ENCODE results near the gene CCT2. TPM values are rescaled to one million over a fixed set of nuclear protein-coding genes. Genes with fewer than 3 reads are reported as not detected.
"Not testable (repeated sequence)": the region's sequence is repeated elsewhere in the genome, so short reads cannot be mapped to it uniquely, and the experiment has no call there.

CCT2 gene
- polyA plus RNA-seq, 12 donors, result 138 to 223 (median 196) TPM; not detected in 1

DNA sequence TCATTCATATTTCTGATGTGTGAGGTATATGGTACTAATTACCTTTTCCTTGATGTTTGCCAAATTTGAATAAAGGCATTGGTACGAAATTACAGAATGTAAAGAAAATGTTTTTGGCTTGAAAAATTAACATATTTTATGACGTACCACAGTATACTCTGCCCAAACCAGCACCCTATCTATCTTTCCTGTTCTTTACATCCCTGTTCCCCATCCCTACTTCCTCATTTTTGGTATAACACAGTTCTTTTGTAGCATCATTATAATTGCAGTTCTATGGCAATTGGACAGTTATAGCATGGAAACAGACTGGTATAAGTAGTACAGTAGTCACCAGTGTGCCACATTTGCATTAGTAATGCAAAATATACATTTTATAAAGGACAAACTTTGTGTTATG lies 7.0 kb upstream of the CCT2 start:
- DNase-seq, result no peak

DNA sequence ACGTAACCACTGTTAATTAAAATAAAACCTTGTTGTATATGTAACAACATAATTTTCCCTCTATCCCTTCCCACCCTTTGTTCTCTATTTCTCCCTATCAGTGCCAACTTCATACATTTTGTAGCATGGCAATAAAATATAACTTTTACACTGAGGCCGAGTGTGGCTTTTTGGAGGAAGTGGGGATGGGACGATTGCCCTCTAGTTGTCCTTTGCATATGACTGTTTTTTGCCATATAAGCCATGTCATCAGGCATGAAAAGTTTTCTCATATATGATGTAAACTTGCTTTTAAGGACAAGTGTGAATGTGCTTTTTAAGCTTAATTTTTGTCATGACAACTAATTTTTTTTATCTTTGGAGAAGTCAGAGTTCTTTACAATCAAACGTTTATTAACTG lies 6.2 kb upstream of the CCT2 start:
- DNase-seq, result no peak

DNA sequence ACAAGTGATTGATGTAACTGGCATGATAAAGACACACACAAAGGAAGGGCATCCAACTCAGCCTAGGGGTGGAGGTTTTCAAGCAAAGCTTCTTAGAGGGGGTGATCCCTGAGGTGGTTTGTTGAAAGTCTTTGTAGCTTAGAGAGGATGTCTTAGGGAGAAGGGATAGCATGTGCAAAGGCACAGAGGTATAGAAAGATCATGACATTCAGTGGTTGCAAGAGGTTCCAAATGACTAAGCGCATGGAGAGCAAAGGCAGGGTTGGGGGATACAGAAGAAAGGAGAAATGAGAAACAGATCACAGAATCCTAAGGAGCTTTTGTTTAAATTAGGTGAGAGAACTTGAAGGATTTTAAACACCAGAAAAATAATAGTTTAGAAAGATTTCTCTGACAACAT lies 5.2 kb upstream of the CCT2 start:
- DNase-seq, result no peak

DNA sequence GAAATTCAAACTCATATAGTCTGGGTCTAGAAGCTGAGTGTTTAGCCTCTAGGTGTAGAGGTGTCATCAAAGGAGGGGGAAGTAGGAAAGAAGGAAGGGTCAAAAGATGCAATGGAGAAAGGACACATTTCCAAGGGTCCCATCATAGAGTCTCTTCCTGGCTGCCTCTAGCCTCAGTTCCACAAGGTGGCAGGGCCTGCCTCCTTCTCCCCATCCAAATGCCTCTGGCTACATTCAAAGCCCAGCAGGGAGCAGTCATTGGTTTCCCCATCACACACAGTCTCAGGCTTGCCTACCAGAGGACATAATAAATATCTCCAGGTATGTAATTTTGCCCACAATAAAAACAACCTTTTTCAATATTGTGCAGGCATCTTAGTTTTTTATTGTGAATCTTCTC lies 2.1 kb upstream of the CCT2 start:
- DNase-seq, result no peak

DNA sequence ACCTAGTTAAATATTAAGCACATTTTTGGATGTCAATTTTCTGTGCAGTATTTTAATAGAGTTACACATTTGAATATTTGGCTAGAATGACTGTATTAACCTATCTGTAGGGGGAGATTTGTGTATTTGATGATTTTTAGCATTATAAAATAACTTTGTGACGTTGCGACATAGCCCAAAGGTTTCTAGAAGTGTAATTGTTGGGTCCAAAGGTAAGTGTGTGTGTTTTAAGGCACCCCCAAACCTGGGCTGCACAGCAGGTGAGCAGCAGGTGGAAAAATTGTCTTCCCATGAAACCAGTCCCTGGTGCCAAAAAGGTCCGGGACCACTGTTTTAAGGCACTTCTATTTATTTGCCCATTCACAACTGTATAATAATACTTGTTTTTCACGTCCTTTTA lies 3.3 kb downstream of the CCT2 start:
- no peak for DNase-seq

DNA sequence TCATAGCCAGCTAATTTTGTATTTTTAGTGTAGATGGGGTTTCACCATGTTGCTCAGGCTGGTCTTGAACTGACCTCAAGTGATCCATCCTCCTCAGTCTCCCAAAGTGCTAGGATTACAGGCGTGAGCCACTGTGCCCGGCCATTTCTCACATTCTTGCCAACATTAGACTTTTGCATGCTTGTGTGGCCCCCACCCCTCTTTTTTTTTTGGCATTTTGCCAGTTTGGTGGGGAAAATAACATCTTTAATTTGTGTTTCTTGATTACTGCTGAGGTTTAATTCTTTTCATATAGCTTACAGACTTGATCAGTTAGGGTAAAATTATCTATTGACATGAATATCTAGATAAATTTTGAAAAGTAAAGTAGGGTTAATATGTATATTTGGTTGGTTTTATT lies 3.8 kb downstream of the CCT2 start:
- DNase-seq, result no peak

DNA sequence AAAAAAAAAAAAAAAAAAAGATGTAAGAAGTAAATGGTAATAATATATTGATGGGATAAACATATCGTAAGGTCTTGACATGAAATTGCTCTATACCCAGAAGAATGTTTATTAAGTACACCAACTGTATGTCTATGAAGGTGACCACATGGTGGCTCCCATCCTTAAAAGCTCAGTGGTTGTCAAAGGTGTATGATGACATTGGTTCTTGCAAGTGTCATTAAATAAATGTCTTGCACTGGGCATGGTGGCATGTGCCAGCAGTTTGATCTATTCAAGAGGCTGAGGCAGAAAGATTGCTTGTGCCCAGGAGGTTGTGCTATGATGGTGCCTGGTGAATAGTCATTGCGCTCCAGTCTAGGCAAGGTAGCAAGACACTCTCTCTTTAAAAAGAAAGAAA lies 10.4 kb downstream of the CCT2 start:
- no peak for DNase-seq

DNA sequence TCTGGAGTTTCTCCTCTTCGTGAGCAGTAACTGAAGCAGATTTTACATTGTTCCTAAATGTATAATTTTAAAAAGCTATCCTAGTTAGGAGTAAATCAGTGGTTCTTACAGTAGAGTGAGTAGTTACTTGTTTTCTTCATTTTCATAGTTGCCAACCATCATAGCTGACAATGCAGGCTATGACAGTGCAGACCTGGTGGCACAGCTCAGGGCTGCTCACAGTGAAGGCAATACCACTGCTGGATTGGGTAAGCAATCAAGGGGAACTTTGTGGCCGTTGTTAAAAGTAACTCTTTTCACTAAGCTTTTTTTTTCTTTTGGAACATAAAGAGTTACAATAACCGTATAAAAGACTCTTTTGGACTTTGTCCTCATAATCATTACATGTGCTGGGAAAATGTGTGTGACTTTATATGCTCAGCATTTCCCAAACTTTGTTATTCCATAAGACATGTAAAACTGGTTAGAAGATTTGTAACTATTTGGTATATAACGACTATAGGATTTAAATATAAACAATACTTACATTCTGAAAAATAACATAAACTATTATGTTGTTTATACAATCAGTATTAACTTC lies 13.0 kb downstream of the CCT2 start:
- no peak for DNase-seq

DNA sequence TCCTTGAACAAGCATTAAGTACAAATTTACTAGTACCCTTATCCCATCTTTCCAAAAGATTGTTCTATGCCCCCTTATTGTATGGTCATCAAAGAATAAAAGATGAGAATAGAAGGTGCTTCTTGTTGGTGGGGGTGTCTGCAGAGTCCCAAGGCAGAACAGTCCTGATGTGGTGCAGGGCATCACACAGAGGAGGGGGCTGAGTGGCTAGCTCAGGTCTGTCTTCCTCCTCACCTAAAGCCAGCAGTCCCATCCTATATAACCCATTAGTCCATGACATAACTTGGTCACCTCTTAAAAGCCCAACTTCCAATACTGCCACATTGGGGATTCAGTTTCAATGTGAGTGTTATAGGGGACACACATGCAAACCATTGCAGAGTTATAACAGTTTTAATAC lies 15.5 kb downstream of the CCT2 start:
- DNase-seq, result no peak

DNA sequence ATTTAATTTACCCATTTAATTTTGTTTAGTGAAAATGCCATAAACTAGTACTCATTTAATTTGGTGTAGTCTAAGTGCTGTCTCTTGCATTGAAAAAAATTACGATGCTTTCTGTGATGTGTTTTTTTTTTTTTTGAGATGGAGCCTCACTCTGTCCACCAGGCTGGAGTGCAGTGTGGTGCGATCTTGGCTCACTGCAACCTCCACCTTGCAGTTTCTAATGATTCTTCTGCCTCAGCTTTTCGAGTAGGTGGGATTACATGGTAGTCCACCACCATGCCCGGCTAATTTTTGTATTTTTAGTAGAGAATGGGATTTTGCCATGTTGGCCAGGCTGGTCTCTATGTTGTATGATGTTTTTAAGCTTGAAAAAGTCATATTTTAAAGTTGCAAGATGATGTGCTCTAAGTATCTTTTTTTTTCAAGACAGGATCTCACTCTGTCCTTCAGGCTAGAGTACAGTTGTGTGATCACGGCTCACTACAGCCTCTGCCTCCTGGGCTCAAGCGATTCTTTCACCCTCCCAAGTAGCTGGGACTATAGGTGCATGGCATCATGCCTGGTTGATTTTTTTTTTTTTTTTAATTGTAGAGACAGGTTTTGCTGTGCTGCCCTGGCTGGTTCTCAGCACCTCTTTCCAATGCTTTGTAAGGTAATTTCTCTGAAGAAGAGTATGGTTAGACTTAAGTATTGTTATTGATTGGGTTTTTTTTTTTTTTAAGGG lies 16.9 kb downstream of the CCT2 start:
- no peak for DNase-seq

DNA sequence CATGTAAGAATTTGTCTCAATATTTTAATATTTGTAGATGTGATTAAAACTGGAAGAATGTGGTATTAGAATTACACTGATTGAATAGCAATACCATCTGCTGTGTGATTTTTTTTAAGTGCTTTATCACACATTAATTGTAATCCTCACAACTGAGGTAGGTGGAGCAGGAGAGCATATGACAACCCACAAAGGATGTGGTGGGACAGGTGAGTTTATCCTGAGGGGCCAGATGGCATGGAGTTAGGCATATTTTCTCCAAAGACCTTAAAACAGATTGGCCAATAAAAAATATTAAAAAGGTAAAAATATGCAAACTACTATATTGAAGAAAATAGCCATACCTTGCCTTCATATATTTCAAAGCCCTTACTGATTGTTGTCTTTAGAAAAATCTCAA lies 17.7 kb downstream of the CCT2 start:
- DNase-seq, result no peak

DNA sequence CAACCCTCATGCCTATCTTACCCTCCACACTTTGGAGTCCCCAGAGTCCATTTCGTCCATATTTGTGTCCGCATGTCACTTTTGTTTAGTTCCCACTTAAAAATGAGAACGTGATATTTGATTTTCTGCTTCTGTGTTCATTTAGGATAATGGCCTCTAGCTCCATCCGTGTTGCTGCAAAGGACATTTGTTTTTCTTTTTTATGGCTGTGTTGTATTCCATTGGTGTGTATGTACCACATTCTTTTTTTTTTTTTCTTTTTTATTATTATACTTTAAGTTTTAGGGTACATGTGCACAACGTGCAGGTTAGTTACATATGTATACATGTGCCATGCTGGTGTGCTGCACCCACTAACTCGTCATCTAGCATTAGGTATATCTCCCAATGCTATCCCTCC lies 18.3 kb downstream of the CCT2 start:
- not testable (repeated sequence) for DNase-seq

DNA sequence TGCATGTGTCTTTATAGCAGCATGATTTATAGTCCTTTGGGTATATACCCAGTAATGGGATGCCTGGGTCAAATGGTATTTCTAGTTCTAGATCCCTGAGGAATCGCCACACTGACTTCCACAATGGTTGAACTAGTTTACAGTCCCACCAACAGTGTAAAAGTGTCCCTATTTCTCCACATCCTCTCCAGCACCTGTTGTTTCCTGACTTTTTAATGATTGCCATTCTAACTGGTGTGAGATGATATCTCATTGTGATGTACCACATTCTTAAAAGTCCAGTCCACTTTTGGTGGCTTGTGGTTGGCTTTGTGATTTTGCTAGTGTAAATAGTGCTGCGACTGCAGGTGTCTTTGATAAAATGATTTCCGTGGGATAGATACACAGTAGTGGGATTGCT lies 19.0 kb downstream of the CCT2 start:
- not testable (repeated sequence) for DNase-seq

DNA sequence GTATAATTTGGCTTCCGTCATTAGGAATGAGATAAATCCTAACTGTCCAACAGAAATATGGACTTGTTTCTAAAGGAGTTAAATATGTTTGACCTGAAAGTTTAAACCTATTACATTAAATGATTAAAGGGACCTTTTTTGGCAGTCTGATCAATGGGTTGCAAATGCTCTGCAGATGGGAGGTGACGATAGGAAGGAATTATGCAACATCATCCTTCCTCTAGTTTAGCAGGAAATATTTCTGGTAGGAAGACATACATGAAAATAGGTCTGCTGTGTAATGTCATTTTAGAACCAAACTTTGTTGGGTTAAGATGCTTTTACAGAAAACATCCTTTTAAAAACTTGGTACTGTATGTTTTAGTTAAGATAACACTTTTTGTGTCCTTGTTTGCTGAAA lies 22.9 kb downstream of the CCT2 start:
- DNase-seq, result no peak

DNA sequence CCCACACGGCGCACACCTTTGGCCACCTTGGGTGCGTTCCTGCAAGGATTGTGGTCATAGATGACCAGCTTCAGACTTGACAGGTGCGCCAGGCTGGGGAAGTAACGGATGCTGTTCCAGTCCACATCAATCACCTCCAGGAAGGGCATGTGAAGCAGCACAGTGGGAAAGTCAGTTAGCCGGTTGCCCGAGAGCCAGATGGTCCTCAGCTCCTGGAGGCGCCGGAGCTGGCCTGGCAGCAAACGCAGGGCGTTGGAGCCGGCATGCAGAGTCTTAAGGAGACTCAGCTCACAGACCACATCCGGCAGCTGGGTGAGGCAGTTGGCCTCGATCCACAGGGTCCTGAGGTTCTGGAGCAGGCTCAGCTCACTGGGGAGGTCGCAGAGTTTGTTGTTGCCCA lies 24.9 kb downstream of the CCT2 start:
- DNase-seq, result no peak

DNA sequence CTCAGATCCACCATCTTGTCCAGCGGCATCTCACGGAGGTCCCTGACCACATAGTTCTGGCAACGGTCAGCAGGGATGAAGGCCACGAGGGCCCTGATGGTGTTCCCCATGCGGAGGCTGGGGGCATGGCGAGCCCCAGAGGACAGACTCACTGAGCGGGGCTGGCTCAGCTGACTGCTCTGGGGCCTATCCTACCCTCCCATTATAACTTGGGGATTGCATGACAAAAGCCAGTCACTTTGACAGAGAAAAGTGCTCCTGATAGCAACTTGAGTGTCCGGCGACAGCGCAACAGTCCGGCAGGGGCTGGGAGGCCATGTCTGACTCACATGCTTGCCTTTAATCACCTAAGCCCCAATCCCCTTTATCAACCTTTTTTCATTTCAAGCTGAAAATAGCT lies 25.5 kb downstream of the CCT2 start, which contains the start of gene LRRC10:
Gene LRRC10, minus strand, starts transcription at position 179 of the 400 bp plus-strand sequence. Its CDS starts 69 bp downstream, at position 110.
- no peak for DNase-seq

DNA sequence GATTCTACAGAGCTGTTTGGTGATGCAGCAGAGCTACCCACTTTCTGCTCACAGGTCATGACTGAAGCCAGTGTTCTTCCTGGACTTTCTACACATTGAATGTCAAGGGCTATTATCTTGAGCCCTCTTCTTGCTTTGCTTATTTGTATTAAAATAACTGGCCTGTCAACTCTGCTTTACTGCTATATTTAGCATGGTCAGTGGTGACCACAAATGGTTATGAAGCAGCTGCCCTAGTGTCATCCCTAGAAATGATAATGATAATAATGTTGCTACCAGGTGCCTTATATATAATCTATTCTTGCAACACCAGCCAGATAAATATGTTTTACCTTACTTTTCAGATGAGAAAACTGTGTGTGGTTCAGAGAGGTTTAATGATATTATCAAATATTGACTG lies 28.1 kb downstream of the CCT2 start:
- DNase-seq, result no peak

DNA sequence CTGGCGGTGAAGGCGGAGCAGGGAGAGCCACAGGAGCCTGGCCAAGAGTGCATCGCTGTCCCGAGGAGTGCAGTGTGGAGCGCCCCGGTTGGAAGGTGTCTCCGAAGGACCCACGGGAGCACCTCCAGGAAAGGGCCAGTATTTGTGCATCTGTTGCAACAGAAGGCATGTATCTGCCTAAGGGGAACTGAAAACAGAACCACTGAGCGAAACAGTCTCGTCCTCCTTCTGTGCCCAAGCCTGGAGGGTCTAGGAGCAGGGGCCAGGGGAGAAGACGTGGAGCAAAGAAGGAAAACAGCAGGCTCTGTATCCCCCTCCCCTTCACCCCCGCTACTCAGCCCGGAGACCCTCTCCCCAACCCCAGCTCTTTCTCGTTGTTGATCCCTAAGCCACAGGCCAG lies 30.8 kb downstream of the CCT2 start:
- no peak for DNase-seq

DNA sequence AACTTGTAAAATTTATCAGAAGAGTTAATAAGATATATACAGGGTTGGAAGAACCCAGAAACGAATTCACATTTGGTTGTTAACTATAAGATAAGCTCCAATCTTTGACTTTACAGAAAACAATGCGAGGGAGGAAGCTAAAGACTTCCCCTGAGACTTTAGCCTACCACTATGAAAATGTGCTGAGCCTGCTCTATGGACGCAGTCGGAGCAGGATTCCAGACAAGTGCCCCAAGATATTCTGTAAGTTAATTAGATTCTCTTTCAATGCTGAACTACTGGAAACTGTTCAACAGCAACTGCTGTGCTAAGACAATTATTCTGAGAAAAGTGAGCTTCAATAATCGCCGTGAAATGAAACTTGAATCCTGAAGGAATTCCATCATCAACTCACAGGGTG lies 33.8 kb downstream of the CCT2 start:
- no peak for DNase-seq

DNA sequence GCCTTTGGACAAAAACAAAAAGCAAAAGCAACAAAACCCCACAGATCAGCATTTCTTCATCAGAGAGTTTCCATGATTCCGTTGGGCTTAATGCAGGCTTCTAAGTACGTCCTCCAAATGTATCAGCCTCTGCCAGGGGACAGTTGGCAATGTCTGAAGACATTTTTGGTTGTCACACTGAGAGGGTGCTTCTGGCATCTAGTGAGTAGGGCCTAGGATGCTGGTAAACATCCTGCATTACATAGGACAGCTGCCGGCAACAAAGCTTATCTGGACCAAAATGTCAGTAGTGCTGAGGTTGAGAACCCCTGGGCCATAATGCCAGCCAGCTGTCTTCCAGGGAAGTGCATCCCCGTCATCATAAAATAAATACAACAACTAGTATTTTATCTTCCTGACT lies 34.8 kb downstream of the CCT2 start:
- no peak for DNase-seq

DNA sequence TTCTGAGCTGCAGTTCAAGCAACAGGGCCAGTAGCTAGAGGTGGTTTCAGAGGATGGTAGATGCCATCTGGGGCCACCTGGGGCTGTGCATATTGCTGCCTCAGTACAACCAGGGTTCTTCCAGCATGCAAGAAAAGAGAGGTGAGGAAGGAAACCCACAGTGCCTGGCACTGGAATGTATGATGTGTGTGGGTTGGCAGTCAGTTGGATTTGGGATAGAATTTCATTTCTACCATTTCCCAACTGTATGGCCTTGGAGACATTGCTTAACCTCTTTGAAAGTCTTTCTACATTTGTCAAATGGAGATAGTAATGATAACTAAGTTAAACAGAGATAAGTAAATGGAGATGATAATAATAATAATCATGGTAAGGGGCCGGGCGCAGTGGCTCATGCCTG lies 35.7 kb downstream of the CCT2 start:
- DNase-seq, result no peak

DNA sequence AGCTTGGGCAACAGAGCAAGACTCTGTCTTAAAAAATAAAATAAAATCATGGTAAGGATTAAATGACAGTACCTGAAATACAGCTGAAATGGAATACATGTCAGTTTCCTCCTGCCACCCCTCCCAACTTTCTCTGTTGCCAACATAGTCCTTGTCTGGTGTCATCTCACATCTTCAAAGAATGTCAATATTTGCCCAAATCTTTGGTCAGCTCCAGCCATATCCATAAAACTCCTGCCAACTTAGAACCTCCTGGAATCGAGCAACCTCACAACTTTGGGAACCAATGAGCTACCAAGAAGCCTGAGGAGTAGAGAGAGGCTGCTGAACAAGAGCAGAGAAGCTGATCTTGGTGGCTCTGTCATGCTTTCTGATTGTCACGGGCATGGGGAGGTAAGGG lies 36.3 kb downstream of the CCT2 start:
- DNase-seq, result no peak

DNA sequence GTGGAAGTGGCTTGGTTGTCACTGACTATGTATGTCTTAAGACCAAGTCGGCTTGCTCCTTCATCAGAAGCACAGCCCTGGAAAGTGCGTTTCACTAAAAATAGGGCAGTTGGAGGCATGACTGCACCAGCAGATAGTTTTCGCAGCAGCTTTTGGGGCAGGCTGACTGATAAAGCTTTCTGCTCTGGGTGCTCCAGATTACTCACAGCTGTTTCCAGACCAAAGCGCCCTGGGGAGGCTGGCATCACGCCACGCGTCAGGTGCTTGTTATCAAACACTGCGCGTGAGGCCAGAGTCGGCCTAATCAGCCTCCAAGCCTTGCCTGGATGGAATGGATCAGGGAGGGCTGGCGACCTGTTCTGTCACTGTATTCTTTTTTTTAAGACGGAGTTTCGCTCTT lies 38.7 kb downstream of the CCT2 start:
- no peak for DNase-seq

DNA sequence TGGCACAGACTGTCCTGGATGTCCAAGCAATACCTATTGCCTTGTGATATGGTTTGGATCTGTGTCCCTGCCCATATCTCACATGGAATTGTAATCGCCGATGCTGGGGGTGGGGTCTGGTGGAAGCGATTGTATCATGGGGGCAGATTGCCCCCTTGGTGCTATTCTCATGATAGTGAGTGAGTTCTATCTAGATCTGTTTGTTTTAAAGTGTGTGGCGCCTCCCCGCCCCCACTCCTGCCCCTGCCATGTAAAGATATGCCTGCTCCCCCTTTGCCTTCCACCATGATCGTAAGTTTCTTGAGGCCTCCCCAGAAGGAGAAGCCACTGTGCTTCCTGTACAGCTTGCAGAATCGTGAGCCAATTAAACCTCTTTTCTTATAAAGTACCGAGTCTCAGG lies 42.2 kb downstream of the CCT2 start:
- DNase-seq, result no peak
